Caco-2 (cell line): Measurements from ENCODE around the gene NEK9. TPM values are rescaled to one million over a fixed set of nuclear protein-coding genes. Genes with fewer than 3 reads are reported as not detected.

Experiments used
- BruUV-seq: library from RNA; stranded (reverse); fragments of 400-500 nt; replicated peaks from 2 replicates; lab custom pipeline; 2021; lab: Mats Ljungman, UMichigan
- CTCF ChIA-PET: fragments of 300-600 bp; sonication (Branson Sonifier 250); formaldehyde crosslinking; loops from one replicate; lab custom pipeline; 2022; ENCODE audit warnings: antibody characterized with exemption; lab: Charles Lee
- POLR2A ChIA-PET: fragments of 300-600 bp; sonication (Branson Sonifier 250); formaldehyde crosslinking; loops from one replicate; lab custom pipeline; 2022; ENCODE audit warnings: antibody characterized with exemption; lab: Charles Lee
- DNase-seq, 2 experiments: peaks; one replicate each; pipeline versions ENCODE4 v3.0.0 to v3.0.0-alpha.2; 2020 to 2022
- H3K27me3 ChIP-seq: replicated peaks from 2 replicates; pipeline ENCODE4 v1.6.0; 2011; ENCODE audit warnings: low read length; ENCODE audit not compliant: control insufficient read depth, insufficient read depth
- H3K36me3 ChIP-seq: 2 replicates; pipeline ENCODE4 v1.5.1; 2011; ENCODE audit warnings: low read length; ENCODE audit not compliant: control insufficient read depth, insufficient read depth
- H3K4me1 ChIP-seq: fragments of 250-450 bp; sonication (Bioruptor Pico); 2 replicates; pipeline ENCODE4 v1.5.1; 2020; ENCODE audit warnings: mild to moderate bottlenecking
- H3K4me3 ChIP-seq: 2 replicates; pipeline ENCODE4 v1.5.1; 2011; ENCODE audit warnings: low read depth, mild to moderate bottlenecking, control low read depth, low read length
- H3K9me3 ChIP-seq: fragments of 250-450 bp; sonication (Bioruptor Pico); 2 replicates; pipeline ENCODE4 v1.5.1; 2020; ENCODE audit warnings: mild to moderate bottlenecking, moderate library complexity
- H3K27ac Mint-ChIP-seq: one replicate; pipeline ENCODE4 v1.8.0; 2022; ENCODE audit warnings: mixed read lengths; ENCODE audit not compliant: unreplicated experiment
- H3K27me3 Mint-ChIP-seq: one replicate; pipeline ENCODE4 v1.8.0; 2022; ENCODE audit warnings: mixed read lengths; ENCODE audit not compliant: insufficient read depth, unreplicated experiment
- H3K36me3 Mint-ChIP-seq: one replicate; pipeline ENCODE4 v1.8.0; 2022; ENCODE audit warnings: mild to moderate bottlenecking, mixed read lengths; ENCODE audit not compliant: insufficient read depth, unreplicated experiment
- H3K4me1 Mint-ChIP-seq: one replicate; pipeline ENCODE4 v1.8.0; 2022; ENCODE audit warnings: low read depth, mixed read lengths; ENCODE audit not compliant: unreplicated experiment
- H3K4me3 Mint-ChIP-seq: one replicate; pipeline ENCODE4 v1.8.0; 2022; ENCODE audit warnings: mild to moderate bottlenecking, moderate library complexity, mixed read lengths; ENCODE audit not compliant: unreplicated experiment
- H3K9me3 Mint-ChIP-seq: one replicate; pipeline ENCODE4 v1.8.0; 2022; ENCODE audit warnings: mixed read lengths; ENCODE audit not compliant: unreplicated experiment
- CTCF ChIP-seq, 2 experiments: fragments of 200-600 bp in 1 of 2; IDR thresholded peaks; 1 replicate in 1 of 2; 2 replicates in 1 of 2; pipeline versions ENCODE4 v1.5.1 to v1.8.0; 2011 to 2022; ENCODE audit warnings: antibody characterized with exemption in 1 of 2, control low read depth in 1 of 2, inconsistent platforms in 1 of 2, low read depth in 1 of 2, low read length in 1 of 2, mild to moderate bottlenecking in 1 of 2, moderate library complexity in 1 of 2; ENCODE audit not compliant: insufficient read depth in 1 of 2, severe bottlenecking in 1 of 2, unreplicated experiment in 1 of 2
- intact Hi-C: fragments of 100-400 bp; cut with micrococcal nuclease; formaldehyde crosslinking; loops from one replicate; pipeline ENCODE4 v1.10.0; 2022; ENCODE audit not compliant: unreplicated experiment
- total RNA-seq: library from RNA; stranded (reverse); gene quantifications from 2 replicates; pipeline ENCODE4 v1.2.3, GENCODE V29; 2022

NEK9 gene
- total RNA-seq, 1 experiment from 2014 or later = 69.2 TPM

- peak overlapping the region; percentile 99 for H3K27ac Mint-ChIP-seq
These were observed 48.9 kb upstream of the NEK9 start for GRCh38 chr14:75175677-75176141.

GRCh38 chr14:75174066-75174465 lies 47.2 kb upstream of the NEK9 start:
- Mint-ChIP-seq H3K27ac (no peak overlapping the region), H3K4me1 (peaks cover 12% of the 10 kb centered on the region), H3K9me3 (no peaks in the 10 kb centered on the region), H3K36me3 (peaks cover 12% of the 10 kb centered on the region), H3K4me3 (no peak overlapping the region), H3K27me3 (no peaks in the 10 kb centered on the region)
- ChIA-PET CTCF (no interaction called here), POLR2A (interaction anchor here (0.6 kb wide), 1 partner anchor 47 kb away, joined by 3 read pairs; the partner anchor contains the start of gene NEK9)
- no peaks in the 10 kb centered on the region for H3K27me3 ChIP-seq
- DNase-seq = no peak
- intact Hi-C loops = no loop called here
- BruUV-seq = no TSS peak
- no peaks in the 10 kb centered on the region for H3K36me3 ChIP-seq
- H3K4me1 ChIP-seq = no peaks in the 10 kb centered on the region
- no peak overlapping the region for H3K4me3 ChIP-seq
- no peaks in the 10 kb centered on the region for H3K9me3 ChIP-seq
- TF ChIP-seq CTCF (IDR thresholded peaks at IDR 0.05; ENCODE audit: insufficient read depth in 1 of 2, low read depth in 1 of 2, low read length in 1 of 2, severe bottlenecking in 1 of 2, unreplicated experiment in 1 of 2) = no peak

More at GRCh38 chr14:75175677-75176141, 48.9 kb upstream of the NEK9 start:
- peak overlapping the region; percentile 91 for H3K4me3 ChIP-seq
- no peak for TF ChIP-seq CTCF (IDR thresholded peaks at IDR 0.05; ENCODE audit: insufficient read depth in 1 of 2, low read depth in 1 of 2, low read length in 1 of 2, severe bottlenecking in 1 of 2, unreplicated experiment in 1 of 2)
- ChIA-PET POLR2A (interaction anchor here (1.1 kb wide), 1 partner anchor 83 kb away, joined by 3 read pairs; no protein-coding TSS in a partner anchor), CTCF (no interaction called here)
- H3K4me1 ChIP-seq = no peaks in the 10 kb centered on the region
- DNase-seq = no peak
- Mint-ChIP-seq H3K27me3 (no peaks in the 10 kb centered on the region), H3K36me3 (peaks cover 12% of the 10 kb centered on the region), H3K4me1 (peaks cover 12% of the 10 kb centered on the region), H3K9me3 (no peaks in the 10 kb centered on the region), H3K4me3 (peak overlapping the region; percentile 99)
- intact Hi-C loops = loop anchor here (1.0 to 2.0 kb wide), 4 partner anchors 23 to 119 kb away; partner anchors contain the start of gene FOS
- H3K9me3 ChIP-seq = no peaks in the 10 kb centered on the region
- no peaks in the 10 kb centered on the region for H3K27me3 ChIP-seq
- no peaks in the 10 kb centered on the region for H3K36me3 ChIP-seq
- BruUV-seq = no TSS peak

GRCh38 chr14:75170772-75171171 lies 43.9 kb upstream of the NEK9 start:
- DNase-seq = no peak
- Histone ChIP-seq H3K9me3 (no peaks in the 10 kb centered on the region), H3K4me1 (peaks cover 11% of the 10 kb centered on the region; the same call in 1 of the 2 replicates), H3K27me3 (no peaks in the 10 kb centered on the region), H3K4me3 (no peak overlapping the region), H3K36me3 (no peaks in the 10 kb centered on the region)
- Mint-ChIP-seq H3K36me3 (no peaks in the 10 kb centered on the region), H3K9me3 (no peaks in the 10 kb centered on the region), H3K27me3 (no peaks in the 10 kb centered on the region), H3K4me3 (no peak overlapping the region), H3K4me1 (peaks cover 20% of the 10 kb centered on the region), H3K27ac (no peak overlapping the region)
- intact Hi-C loops = no loop called here
- BruUV-seq = no TSS peak
- no peak for TF ChIP-seq CTCF (IDR thresholded peaks at IDR 0.05; ENCODE audit: insufficient read depth in 1 of 2, low read depth in 1 of 2, low read length in 1 of 2, severe bottlenecking in 1 of 2, unreplicated experiment in 1 of 2)
- ChIA-PET CTCF (no interaction called here), POLR2A (no interaction called here)
